ENCODE measurements around the gene CDKN2C.
"Not testable (repeated sequence)": the region's sequence is repeated elsewhere in the genome, so short reads cannot be mapped to it uniquely, and the experiment has no call there.

CDKN2C gene

GRCh38 chr1:50952566-50952965 lies 17.5 kb upstream of the CDKN2C start:
- DNase-seq (ENCODE audit: low spot score); H3K79me1 ChIP-seq (ENCODE audit: low read depth, low read length); H3K4ac ChIP-seq (ENCODE audit: low read length); H2BK120ac ChIP-seq (ENCODE audit: low read depth, low read length); H4K91ac ChIP-seq (ENCODE audit: low read depth, low read length, poor library complexity); H2BK15ac ChIP-seq (ENCODE audit: low read length); H2AK5ac ChIP-seq (ENCODE audit: low read depth, low read length); H3K27me3 ChIP-seq (ENCODE audit: control insufficient read depth in 3 of 3, insufficient read depth in 3 of 3, low read depth in 1 of 3, low read length in 3 of 3); H3K9ac ChIP-seq (ENCODE audit: low read depth, low read length, poor library complexity); H4K8ac ChIP-seq (ENCODE audit: low read depth, low read length); H3K4me2 ChIP-seq (ENCODE audit: insufficient read depth, low read length, poor library complexity, severe bottlenecking); H2BK5ac ChIP-seq (ENCODE audit: low read length); H2BK12ac ChIP-seq (ENCODE audit: low read length); H3K18ac ChIP-seq (ENCODE audit: low read length); H3K14ac ChIP-seq (ENCODE audit: low read length); H3K23ac ChIP-seq (ENCODE audit: low read depth, low read length, poor library complexity); H3K4me1 ChIP-seq (ENCODE audit: control insufficient read depth in 2 of 2, insufficient read depth in 1 of 2, low read depth in 1 of 2, low read length in 2 of 2); H2AFZ ChIP-seq (ENCODE audit: low read length); H3K4me3 ChIP-seq (ENCODE audit: low read length in 2 of 2); H3K27ac ChIP-seq (replicated peaks; ENCODE audit: low read length): not testable (repeated sequence)
- H3K36me3 ChIP-seq (replicated peaks in 1 of 2; ENCODE audit: control insufficient read depth in 2 of 2, insufficient read depth in 2 of 2, low read length in 2 of 2): peaks cover 0 to 17% of the 10 kb centered on the region in 2 donors
- no CpG with 5 or more reads among the region's 31 CpGs for WGBS, 2 donors (ENCODE audit: extremely low coverage in 2 of 2, insufficient read length in 2 of 2, insufficient replicate concordance in 1 of 2)
- peaks cover 0 to 11% of the 10 kb centered on the region in 2 donors for H3K9me3 ChIP-seq (replicated peaks in 1 of 2; ENCODE audit: control insufficient read depth in 2 of 2, insufficient read depth in 1 of 2, low read depth in 1 of 2, low read length in 2 of 2)

GRCh38 chr1:50955116-50955515 lies 14.9 kb upstream of the CDKN2C start:
- Histone ChIP-seq H2AFZ (ENCODE audit: low read length) (no peak overlapping the region), H3K9ac (ENCODE audit: low read depth, low read length, poor library complexity) (no peak overlapping the region), H2BK5ac (ENCODE audit: low read length) (no peak overlapping the region), H4K8ac (ENCODE audit: low read depth, low read length) (no peak overlapping the region), H3K27ac (replicated peaks; ENCODE audit: low read length) (no peak overlapping the region), H3K9me3 (replicated peaks in 1 of 2; ENCODE audit: control insufficient read depth in 2 of 2, insufficient read depth in 1 of 2, low read depth in 1 of 2, low read length in 2 of 2) (peaks cover 0 to 8% of the 10 kb centered on the region in 2 donors), H3K36me3 (replicated peaks in 1 of 2; ENCODE audit: control insufficient read depth in 2 of 2, insufficient read depth in 2 of 2, low read length in 2 of 2) (peaks cover 0 to 23% of the 10 kb centered on the region in 2 donors), H3K27me3 (ENCODE audit: control insufficient read depth in 3 of 3, insufficient read depth in 3 of 3, low read depth in 1 of 3, low read length in 3 of 3) (no peaks in the 10 kb centered on the region), H3K14ac (ENCODE audit: low read length) (no peak overlapping the region), H3K4me1 (ENCODE audit: control insufficient read depth in 2 of 2, insufficient read depth in 1 of 2, low read depth in 1 of 2, low read length in 2 of 2) (no peaks in the 10 kb centered on the region), H3K4me2 (ENCODE audit: insufficient read depth, low read length, poor library complexity, severe bottlenecking) (no peak overlapping the region), H2BK120ac (ENCODE audit: low read depth, low read length) (no peak overlapping the region), H4K91ac (ENCODE audit: low read depth, low read length, poor library complexity) (no peak overlapping the region), H3K23ac (ENCODE audit: low read depth, low read length, poor library complexity) (no peak overlapping the region), H2BK12ac (ENCODE audit: low read length) (no peak overlapping the region), H3K79me1 (ENCODE audit: low read depth, low read length) (no peaks in the 10 kb centered on the region), H3K4me3 (ENCODE audit: low read length in 2 of 2) (no peak overlapping the region), H3K18ac (ENCODE audit: low read length) (no peak overlapping the region), H2AK5ac (ENCODE audit: low read depth, low read length) (no peak overlapping the region), H2BK15ac (ENCODE audit: low read length) (no peak overlapping the region), H3K4ac (ENCODE audit: low read length) (no peak overlapping the region)
- DNase-seq (ENCODE audit: low spot score): no peak
- no CpG with 5 or more reads among the region's 1 CpG for WGBS, 2 donors (ENCODE audit: extremely low coverage in 2 of 2, insufficient read length in 2 of 2, insufficient replicate concordance in 1 of 2)

GRCh38 chr1:50959303-50959912 lies 10.6 kb upstream of the CDKN2C start:
- no peak overlapping the region for H2AK5ac ChIP-seq (ENCODE audit: low read depth, low read length)
- no peaks in the 10 kb centered on the region for H3K9me3 ChIP-seq (replicated peaks in 1 of 2; ENCODE audit: control insufficient read depth in 2 of 2, insufficient read depth in 1 of 2, low read depth in 1 of 2, low read length in 2 of 2)
- H3K9ac ChIP-seq (ENCODE audit: low read depth, low read length, poor library complexity): peak overlapping the region; percentile 85
- WGBS, 2 donors (ENCODE audit: extremely low coverage in 2 of 2, insufficient read length in 2 of 2, insufficient replicate concordance in 1 of 2): 100% methylated on average over 1 to 4 of the region's 38 CpGs
- H3K27me3 ChIP-seq (ENCODE audit: control insufficient read depth in 3 of 3, insufficient read depth in 3 of 3, low read depth in 1 of 3, low read length in 3 of 3): peaks cover 0 to 4% (median 0%) of the 10 kb centered on the region in 3 experiments
- H3K4me3 ChIP-seq (ENCODE audit: low read length in 2 of 2): peak overlapping the region; percentile 73 to 99
- H3K4ac ChIP-seq (ENCODE audit: low read length): no peak overlapping the region
- no peaks in the 10 kb centered on the region for H3K4me1 ChIP-seq (ENCODE audit: control insufficient read depth in 2 of 2, insufficient read depth in 1 of 2, low read depth in 1 of 2, low read length in 2 of 2)
- H3K14ac ChIP-seq (ENCODE audit: low read length): no peak overlapping the region
- no peak overlapping the region for H2BK12ac ChIP-seq (ENCODE audit: low read length)
- no peaks in the 10 kb centered on the region for H3K79me1 ChIP-seq (ENCODE audit: low read depth, low read length)
- H3K4me2 ChIP-seq (ENCODE audit: insufficient read depth, low read length, poor library complexity, severe bottlenecking): peak overlapping the region; percentile 71
- no peak overlapping the region for H4K8ac ChIP-seq (ENCODE audit: low read depth, low read length)
- H2AFZ ChIP-seq (ENCODE audit: low read length): peak overlapping the region; percentile 97
- H2BK5ac ChIP-seq (ENCODE audit: low read length): no peak overlapping the region
- H2BK120ac ChIP-seq (ENCODE audit: low read depth, low read length): no peak overlapping the region
- no peak overlapping the region for H3K23ac ChIP-seq (ENCODE audit: low read depth, low read length, poor library complexity)
- H4K91ac ChIP-seq (ENCODE audit: low read depth, low read length, poor library complexity): no peak overlapping the region
- no peak overlapping the region for H2BK15ac ChIP-seq (ENCODE audit: low read length)
- H3K27ac ChIP-seq (replicated peaks; ENCODE audit: low read length): peak overlapping the region; percentile 94
- H3K36me3 ChIP-seq (replicated peaks in 1 of 2; ENCODE audit: control insufficient read depth in 2 of 2, insufficient read depth in 2 of 2, low read length in 2 of 2): peaks cover 0 to 17% of the 10 kb centered on the region in 2 donors
- no peak for DNase-seq (ENCODE audit: low spot score)
- H3K18ac ChIP-seq (ENCODE audit: low read length): peak overlapping the region; percentile 85

- Histone ChIP-seq H2BK15ac (ENCODE audit: low read length) (no peak within 1 kb of the TSS), H3K79me1 (ENCODE audit: low read depth, low read length) (no peaks in the 10 kb centered on the region), H3K9ac (ENCODE audit: low read depth, low read length, poor library complexity) (peak within 1 kb of the TSS; percentile 90), H3K4ac (ENCODE audit: low read length) (no peak within 1 kb of the TSS), H3K14ac (ENCODE audit: low read length) (no peak within 1 kb of the TSS), H3K18ac (ENCODE audit: low read length) (peak within 1 kb of the TSS; percentile 98), H3K27me3 (ENCODE audit: control insufficient read depth in 3 of 3, insufficient read depth in 3 of 3, low read depth in 1 of 3, low read length in 3 of 3) (peaks cover 0 to 8% (median 0%) of the 10 kb centered on the region in 3 experiments), H3K36me3 (replicated peaks in 1 of 2; ENCODE audit: control insufficient read depth in 2 of 2, insufficient read depth in 2 of 2, low read length in 2 of 2) (peaks cover 0 to 12% of the 10 kb centered on the region in 2 donors), H3K4me3 (ENCODE audit: low read length in 2 of 2) (peak within 1 kb of the TSS; percentile 73 to 99), H4K8ac (ENCODE audit: low read depth, low read length) (no peak within 1 kb of the TSS), H3K9me3 (replicated peaks in 1 of 2; ENCODE audit: control insufficient read depth in 2 of 2, insufficient read depth in 1 of 2, low read depth in 1 of 2, low read length in 2 of 2) (no peaks in the 10 kb centered on the region), H2BK120ac (ENCODE audit: low read depth, low read length) (no peak within 1 kb of the TSS), H3K4me2 (ENCODE audit: insufficient read depth, low read length, poor library complexity, severe bottlenecking) (peak within 1 kb of the TSS; percentile 77), H3K27ac (replicated peaks; ENCODE audit: low read length) (peak within 1 kb of the TSS; percentile 94), H2BK12ac (ENCODE audit: low read length) (no peak within 1 kb of the TSS), H4K91ac (ENCODE audit: low read depth, low read length, poor library complexity) (no peak within 1 kb of the TSS), H2AFZ (ENCODE audit: low read length) (peak within 1 kb of the TSS; percentile 97), H2BK5ac (ENCODE audit: low read length) (no peak within 1 kb of the TSS), H3K23ac (ENCODE audit: low read depth, low read length, poor library complexity) (peak within 1 kb of the TSS; percentile 14), H3K4me1 (ENCODE audit: control insufficient read depth in 2 of 2, insufficient read depth in 1 of 2, low read depth in 1 of 2, low read length in 2 of 2) (no peaks in the 10 kb centered on the region), H2AK5ac (ENCODE audit: low read depth, low read length) (no peak within 1 kb of the TSS)
- WGBS, 2 donors (ENCODE audit: extremely low coverage in 2 of 2, insufficient read length in 2 of 2, insufficient replicate concordance in 1 of 2): 100% methylated on average over 1 of the region's 80 CpGs; no CpG with 5 or more reads in 1 of the 2 donors
- DNase-seq (ENCODE audit: low spot score): peak; percentile 96
Observed at GRCh38 chr1:50959913-50960844, 9.9 kb upstream of the CDKN2C start, which contains the start of gene FAF1. TSS of gene FAF1 (minus strand) at chr1:50960267. CDS start at chr1:50959811, 456 bp downstream.

Measured in neuronal stem cell (in vitro differentiated cells).